ENCODE results near the gene CSF2RB. TPM values are rescaled to one million over a fixed set of nuclear protein-coding genes. Genes with fewer than 3 reads are reported as not detected.

The CSF2RB gene
- total RNA-seq, 1 experiment from 2014 or later, result not detected

DNA sequence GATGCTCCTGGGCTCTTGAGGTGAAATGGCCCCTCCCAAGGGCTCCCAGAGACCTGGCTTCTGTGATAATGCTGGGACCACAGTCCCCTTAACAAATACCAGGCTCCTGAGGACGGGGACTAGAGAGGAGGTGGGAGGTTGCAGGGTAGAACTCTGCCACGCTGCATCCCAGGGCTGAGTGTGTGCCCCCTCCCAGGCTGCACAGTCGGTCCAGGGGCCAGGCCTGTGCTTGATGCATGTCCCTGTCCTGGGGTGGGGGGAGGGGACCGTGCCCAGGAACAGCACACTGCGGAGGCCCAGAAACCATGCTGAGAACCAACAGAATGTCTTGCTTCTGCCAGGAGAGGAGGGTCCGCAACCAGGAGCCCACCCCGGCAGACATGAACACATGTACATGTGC, 9.3 kb downstream of the CSF2RB start:
- no peak overlapping the region for H2BK5ac ChIP-seq (ENCODE audit: insufficient read length, low read length)
- H3K56ac ChIP-seq (ENCODE audit: insufficient read length, low read depth, low read length), result no peak overlapping the region
- H3K23me2 ChIP-seq (ENCODE audit: insufficient read length, low read depth, low read length, poor library complexity, severe bottlenecking), result no peaks in the 10 kb centered on the region
- no peaks in the 10 kb centered on the region for H4K20me1 ChIP-seq (ENCODE audit: control insufficient read depth, insufficient read depth, insufficient read length)
- H4K8ac ChIP-seq (replicated peaks; ENCODE audit: insufficient read length, low read depth, low read length), result no peak overlapping the region
- no peak overlapping the region for H3K14ac ChIP-seq (ENCODE audit: insufficient read depth, low read length)
- Mint-ChIP-seq H3K27me3 (ENCODE audit: low read depth) (peaks cover 54% of the 10 kb centered on the region), H3K9me3 (no peaks in the 10 kb centered on the region; a peak in 2 of 5 replicates), H3K27ac (no peak overlapping the region), H3K4me3 (no peak overlapping the region), H3K36me3 (ENCODE audit: insufficient read depth in 1 of 3, low read depth in 3 of 3) (no peaks in the 10 kb centered on the region), H3K4me1 (peaks cover 0 to 7% of the 10 kb centered on the region in 2 experiments; a peak in 3 of 4 replicates)
- no CpG with 5 or more reads among the region's 7 CpGs for WGBS (ENCODE audit: extremely low coverage, insufficient read length, low lambda C conversion rate)
- no peak overlapping the region for H2AK5ac ChIP-seq (ENCODE audit: insufficient read length, low read length)
- no peak overlapping the region for H3K4ac ChIP-seq (ENCODE audit: low read depth, low read length)
- H2BK12ac ChIP-seq (ENCODE audit: insufficient read length, low read depth, low read length), result no peak overlapping the region
- H3K9me3 ChIP-seq (ENCODE audit: control insufficient read depth, low read depth, low read length), result no peaks in the 10 kb centered on the region
- no peaks in the 10 kb centered on the region for H3K27me3 ChIP-seq (ENCODE audit: insufficient read depth, low read length)
- no peak overlapping the region for H2AFZ ChIP-seq (ENCODE audit: low read length)
- H3K18ac ChIP-seq (ENCODE audit: insufficient read length, low read depth, low read length), result no peak overlapping the region
- no peak overlapping the region for H3K23ac ChIP-seq (ENCODE audit: insufficient read length, low read depth, low read length)
- H3T11ph ChIP-seq (ENCODE audit: low read length), result no peak overlapping the region
- H4K5ac ChIP-seq (ENCODE audit: insufficient read length, low read depth, low read length), result no peak overlapping the region
- no peak overlapping the region for H2BK15ac ChIP-seq (ENCODE audit: low read depth, low read length)
- no peaks in the 10 kb centered on the region for H3K79me2 ChIP-seq (ENCODE audit: insufficient read depth, low read length)
- H3K4me1 ChIP-seq (ENCODE audit: insufficient read depth, low read length), result no peaks in the 10 kb centered on the region
- TF ChIP-seq, protein P1, sequence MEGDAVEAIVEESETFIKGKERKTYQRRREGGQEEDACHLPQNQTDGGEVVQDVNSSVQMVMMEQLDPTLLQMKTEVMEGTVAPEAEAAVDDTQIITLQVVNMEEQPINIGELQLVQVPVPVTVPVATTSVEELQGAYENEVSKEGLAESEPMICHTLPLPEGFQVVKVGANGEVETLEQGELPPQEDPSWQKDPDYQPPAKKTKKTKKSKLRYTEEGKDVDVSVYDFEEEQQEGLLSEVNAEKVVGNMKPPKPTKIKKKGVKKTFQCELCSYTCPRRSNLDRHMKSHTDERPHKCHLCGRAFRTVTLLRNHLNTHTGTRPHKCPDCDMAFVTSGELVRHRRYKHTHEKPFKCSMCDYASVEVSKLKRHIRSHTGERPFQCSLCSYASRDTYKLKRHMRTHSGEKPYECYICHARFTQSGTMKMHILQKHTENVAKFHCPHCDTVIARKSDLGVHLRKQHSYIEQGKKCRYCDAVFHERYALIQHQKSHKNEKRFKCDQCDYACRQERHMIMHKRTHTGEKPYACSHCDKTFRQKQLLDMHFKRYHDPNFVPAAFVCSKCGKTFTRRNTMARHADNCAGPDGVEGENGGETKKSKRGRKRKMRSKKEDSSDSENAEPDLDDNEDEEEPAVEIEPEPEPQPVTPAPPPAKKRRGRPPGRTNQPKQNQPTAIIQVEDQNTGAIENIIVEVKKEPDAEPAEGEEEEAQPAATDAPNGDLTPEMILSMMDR (conservative IDR thresholded peaks at IDR 0.05), result no peak
- H3K27ac ChIP-seq (ENCODE audit: insufficient read length, low read depth, low read length), result no peak overlapping the region
- no peak overlapping the region for H2BK20ac ChIP-seq (ENCODE audit: low read depth, low read length, poor library complexity, severe bottlenecking)
- no peaks in the 10 kb centered on the region for H3K79me1 ChIP-seq (ENCODE audit: insufficient read depth, low read depth, low read length, poor library complexity, severe bottlenecking)
- no peak overlapping the region for H3K9ac ChIP-seq (ENCODE audit: extremely low read depth, insufficient read length, low read length)
- no peak overlapping the region for H4K91ac ChIP-seq (ENCODE audit: insufficient read length, low read depth, low read length)
- H2BK120ac ChIP-seq (ENCODE audit: low read depth, low read length, poor library complexity, severe bottlenecking), result no peak overlapping the region
- no peak for DNase-seq
- no peak overlapping the region for H3K4me2 ChIP-seq (ENCODE audit: insufficient read depth, insufficient read length, low read length)
